Amniotic epithelial cell (primary cell): ENCODE data around the gene CTNNA1.
"Not testable (repeated sequence)": the region's sequence is repeated elsewhere in the genome, so short reads cannot be mapped to it uniquely, and the experiment has no call there.

ENCODE experiments used
- DNase-seq: peaks from one replicate; pipeline ENCODE4 v3.0.0-alpha.2; 2010; ENCODE audit warnings: low read depth

Gene CTNNA1

GRCh38 chr5:138724470-138725146, 28.6 kb upstream of the CTNNA1 start:
- DNase-seq, result peak; percentile 63

- peak; percentile 70 for DNase-seq
Observed at GRCh38 chr5:138725153-138725817, 27.9 kb upstream of the CTNNA1 start.

- peak; percentile 21 for DNase-seq
Observed at GRCh38 chr5:138725818-138726416, 27.3 kb upstream of the CTNNA1 start.

- DNase-seq, result no peak
Observed at GRCh38 chr5:138726848-138727247, 26.4 kb upstream of the CTNNA1 start.

- DNase-seq, result not testable (repeated sequence)
Observed at GRCh38 chr5:138730496-138730895, 22.7 kb upstream of the CTNNA1 start.

- DNase-seq, result no peak
Observed at GRCh38 chr5:138732466-138732865, 20.8 kb upstream of the CTNNA1 start.

GRCh38 chr5:138732933-138733332, 20.3 kb upstream of the CTNNA1 start:
- no peak for DNase-seq

- DNase-seq, result no peak
Observed at GRCh38 chr5:138733509-138733908, 19.7 kb upstream of the CTNNA1 start.

GRCh38 chr5:138736293-138736692, 16.9 kb upstream of the CTNNA1 start:
- DNase-seq, result no peak

- DNase-seq, result peak; percentile 19
Observed at GRCh38 chr5:138737494-138738265, 15.5 kb upstream of the CTNNA1 start.

GRCh38 chr5:138738399-138738798, 14.8 kb upstream of the CTNNA1 start:
- DNase-seq, result no peak

GRCh38 chr5:138739938-138740337, 13.3 kb upstream of the CTNNA1 start:
- DNase-seq, result no peak

- DNase-seq, result no peak
Observed at GRCh38 chr5:138743484-138743883, 9.7 kb upstream of the CTNNA1 start.

GRCh38 chr5:138745268-138745667, 8.0 kb upstream of the CTNNA1 start:
- no peak for DNase-seq

- DNase-seq, result peak; percentile 10
Observed at GRCh38 chr5:138748630-138749081, 4.6 kb upstream of the CTNNA1 start.

- DNase-seq, result not testable (repeated sequence)
Observed at GRCh38 chr5:138751344-138751743, 1.9 kb upstream of the CTNNA1 start.

GRCh38 chr5:138752341-138752950, 779 bp upstream of the CTNNA1 start:
- DNase-seq, result no peak

- peak; percentile 70 for DNase-seq
Observed at GRCh38 chr5:138753794-138754698, 821 bp downstream of the CTNNA1 start.

- DNase-seq, result no peak
Observed at GRCh38 chr5:138754699-138755057, 1.5 kb downstream of the CTNNA1 start.

- no peak for DNase-seq
Observed at GRCh38 chr5:138755084-138755748, 2.0 kb downstream of the CTNNA1 start.
